Activated T-cell treated with anti-CD3 and anti-CD28 coated beads for 48 hours (primary cell): ENCODE measurements around the gene SGK1.

Experiments
- DNase-seq: peaks from one replicate; pipeline ENCODE4 v3.0.0-alpha.2; 2020; ENCODE audit warnings: low read depth

The SGK1 gene

GRCh38 chr6:134317471-134318131 lies at the start of gene SGK1:
TSS of gene SGK1 (minus strand) at chr6:134318112. CDS start at chr6:134317460, 652 bp downstream.
- no peak for DNase-seq

DNA sequence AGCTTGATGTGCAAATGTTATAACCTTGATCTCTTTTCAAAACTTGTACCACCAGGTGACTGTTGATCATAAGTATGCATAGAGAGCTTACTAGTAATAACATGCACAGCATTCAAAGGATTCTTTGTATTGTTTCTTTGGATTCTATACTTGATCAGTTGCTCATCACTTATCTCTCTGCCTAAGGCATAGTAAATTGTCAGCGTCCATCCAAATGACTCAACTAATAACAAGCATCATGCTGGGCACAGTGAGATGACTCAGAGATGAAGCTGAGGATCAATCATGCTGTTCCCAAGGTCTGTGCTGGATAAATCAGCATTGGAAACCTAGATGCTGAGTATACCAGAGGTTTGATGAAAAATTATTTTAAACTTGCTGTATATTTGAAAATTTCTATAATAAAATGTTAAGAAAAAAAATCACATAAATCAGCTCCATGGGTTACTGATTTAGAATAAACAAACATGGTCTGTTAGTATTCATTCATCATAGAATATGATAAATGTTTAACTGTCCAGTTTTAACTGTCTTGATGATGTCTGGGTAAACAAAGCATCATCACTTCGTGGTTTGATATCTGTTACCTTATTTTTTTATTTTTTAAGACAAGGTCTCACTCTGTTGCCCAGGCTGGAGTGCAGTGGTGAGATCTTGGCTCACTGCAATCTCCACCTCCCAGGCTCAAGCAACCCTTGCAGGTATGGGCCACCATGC lies 45.6 kb upstream of the SGK1 start:
- no peak for DNase-seq

- DNase-seq = no peak
Observed at GRCh38 chr6:134361011-134361410, 43.1 kb upstream of the SGK1 start.

DNA sequence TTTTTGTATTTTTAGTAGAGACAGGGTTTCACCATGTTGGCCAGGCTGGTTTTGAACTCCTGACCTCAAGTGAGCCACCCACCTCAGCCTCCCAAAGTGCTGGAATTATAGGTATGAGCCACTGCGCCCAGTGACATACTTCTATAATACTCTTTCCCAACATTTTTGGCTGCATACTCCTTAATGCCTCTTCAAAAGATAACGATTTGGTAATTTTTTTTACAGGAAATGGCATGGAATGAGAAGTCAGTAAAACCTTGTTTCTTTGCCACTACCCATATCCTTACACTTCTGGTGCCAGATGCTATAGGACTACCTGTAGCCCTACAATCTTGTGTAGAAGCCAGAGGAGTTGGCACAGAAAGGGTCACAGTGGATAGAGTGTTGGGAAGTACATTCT lies 41.4 kb upstream of the SGK1 start:
- DNase-seq = no peak

DNA sequence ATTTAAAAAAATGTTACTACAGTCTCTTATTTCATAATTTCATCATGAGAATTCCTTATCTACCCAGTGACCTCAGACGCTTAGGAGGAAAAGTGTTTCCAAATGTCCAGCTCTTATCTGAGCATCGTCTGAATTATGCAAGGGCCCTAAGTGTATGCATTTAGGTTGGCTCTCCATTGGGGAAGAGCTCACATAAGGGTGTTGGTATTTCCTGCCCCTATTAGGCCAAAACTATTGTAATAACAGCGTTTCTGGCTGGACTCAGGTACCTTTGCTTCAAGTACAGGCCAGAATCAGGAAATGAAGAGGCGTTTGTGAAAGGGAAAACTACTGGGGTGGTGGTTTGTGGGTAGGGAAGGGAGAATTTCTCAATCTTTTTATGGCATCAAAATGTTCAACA lies 40.4 kb upstream of the SGK1 start:
- DNase-seq = no peak

GRCh38 chr6:134357022-134357487 lies 39.1 kb upstream of the SGK1 start:
- no peak for DNase-seq

GRCh38 chr6:134356405-134356804 lies 38.5 kb upstream of the SGK1 start:
- DNase-seq = no peak

GRCh38 chr6:134352786-134353480 lies 35.0 kb upstream of the SGK1 start:
- no peak for DNase-seq

GRCh38 chr6:134351615-134352474 lies 33.9 kb upstream of the SGK1 start:
- no peak for DNase-seq

- no peak for DNase-seq
Observed at GRCh38 chr6:134347885-134348805, 30.2 kb upstream of the SGK1 start.

- no peak for DNase-seq
Observed at GRCh38 chr6:134346932-134347545, 29.1 kb upstream of the SGK1 start.

DNA sequence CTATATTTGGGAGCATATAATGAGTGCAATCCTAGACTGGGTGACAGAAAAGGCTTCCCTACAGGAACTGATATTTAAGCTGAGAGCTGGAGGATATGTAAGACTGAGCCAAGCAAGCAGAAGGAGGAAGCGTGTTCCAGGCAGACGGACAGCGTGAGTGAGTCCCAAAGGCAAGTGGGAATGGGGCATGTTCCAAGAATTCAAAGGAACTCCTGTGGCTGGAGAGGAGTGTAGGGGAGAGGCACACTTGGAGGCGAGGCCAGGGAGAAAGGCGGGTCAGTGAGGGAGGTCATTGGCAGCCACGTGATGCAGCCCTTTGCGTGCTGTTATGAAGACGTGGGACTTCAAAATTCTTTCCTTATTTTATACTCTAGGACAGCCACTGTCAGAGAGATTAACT lies 27.9 kb upstream of the SGK1 start:
- no peak for DNase-seq

GRCh38 chr6:134343066-134343465 lies 25.2 kb upstream of the SGK1 start:
- DNase-seq = no peak

DNA sequence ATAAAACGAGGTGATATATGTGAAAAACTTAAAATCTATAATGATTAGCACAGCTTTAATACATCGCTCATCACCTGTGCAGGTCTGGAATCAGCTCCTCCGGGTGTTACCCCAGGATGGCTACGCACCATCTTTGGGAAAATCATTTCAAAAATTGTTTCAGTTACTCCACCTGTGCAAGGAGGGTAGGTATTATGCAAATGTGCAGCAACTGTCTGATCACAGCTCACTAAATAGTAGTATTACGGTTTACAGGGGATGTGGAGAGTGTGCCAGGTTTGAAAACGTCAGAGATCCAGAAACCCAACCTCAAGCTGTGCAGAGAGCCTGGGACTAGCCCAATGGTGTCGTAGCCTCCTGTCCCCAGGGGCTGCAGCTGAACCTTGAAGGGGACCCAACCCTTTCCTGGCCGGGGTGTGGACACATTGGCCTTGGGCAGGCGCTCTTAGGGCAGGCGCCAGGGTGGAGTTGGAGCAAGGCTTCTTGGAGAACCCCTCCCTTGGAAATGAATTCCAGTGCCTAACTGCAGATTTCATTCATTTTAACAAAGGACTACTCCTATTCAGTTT lies 24.2 kb upstream of the SGK1 start:
- DNase-seq = no peak

DNA sequence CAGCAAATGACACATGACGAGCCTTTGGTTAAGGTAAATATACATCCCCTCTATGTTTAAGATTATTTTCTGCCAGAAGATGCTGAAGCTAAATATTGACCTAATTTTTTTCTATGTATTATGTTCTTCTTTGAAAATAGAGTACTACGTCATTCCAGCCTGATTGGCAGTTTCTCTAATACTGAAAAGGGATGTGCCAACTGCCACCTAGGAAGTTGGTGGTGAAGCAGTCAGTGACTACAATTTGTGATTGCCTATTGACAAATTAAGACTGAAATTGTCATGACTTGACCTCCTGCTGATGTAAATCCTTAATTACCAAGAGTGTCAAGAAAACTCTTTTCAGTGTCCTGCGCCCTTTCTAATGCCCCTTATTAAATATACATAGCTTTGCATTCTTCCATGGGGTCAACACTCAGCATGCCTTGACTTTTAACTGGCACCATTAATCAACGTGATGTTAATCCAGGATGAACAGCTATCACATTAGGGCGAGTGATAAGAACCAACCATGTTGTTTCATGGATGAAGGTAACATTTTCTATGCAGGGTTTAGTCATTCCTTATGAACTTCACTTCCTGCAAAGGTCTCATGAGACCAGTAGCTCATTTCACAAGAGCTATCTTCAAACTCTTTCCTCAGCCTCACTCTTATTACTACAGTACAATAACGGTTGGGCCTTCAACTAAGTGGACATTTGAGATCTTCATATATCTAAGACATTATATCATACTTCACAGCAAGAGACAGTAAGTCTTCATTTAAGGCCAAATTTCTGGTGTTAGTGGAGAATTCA lies 22.5 kb upstream of the SGK1 start:
- DNase-seq = no peak

GRCh38 chr6:134339216-134339615 lies 21.3 kb upstream of the SGK1 start:
- no peak for DNase-seq

DNA sequence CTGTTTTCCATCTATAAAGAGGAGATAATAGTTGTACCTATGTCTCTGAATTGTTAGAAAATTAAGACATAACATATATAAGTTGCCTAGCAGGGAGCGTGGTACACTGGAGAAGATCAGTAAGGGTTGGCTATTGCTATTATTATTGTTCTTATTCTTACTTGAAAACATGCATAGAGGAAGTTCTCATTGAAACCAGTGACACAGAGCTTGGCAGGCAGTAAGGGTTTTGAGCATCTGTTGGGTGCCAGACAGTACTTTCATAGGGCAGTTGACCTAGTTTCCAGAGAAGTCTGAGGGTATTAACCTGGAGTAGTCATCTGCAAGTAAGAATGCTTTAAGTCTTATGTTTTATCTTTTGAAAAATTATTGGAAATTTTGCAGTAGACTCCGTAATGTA lies 13.3 kb upstream of the SGK1 start:
- no peak for DNase-seq

DNA sequence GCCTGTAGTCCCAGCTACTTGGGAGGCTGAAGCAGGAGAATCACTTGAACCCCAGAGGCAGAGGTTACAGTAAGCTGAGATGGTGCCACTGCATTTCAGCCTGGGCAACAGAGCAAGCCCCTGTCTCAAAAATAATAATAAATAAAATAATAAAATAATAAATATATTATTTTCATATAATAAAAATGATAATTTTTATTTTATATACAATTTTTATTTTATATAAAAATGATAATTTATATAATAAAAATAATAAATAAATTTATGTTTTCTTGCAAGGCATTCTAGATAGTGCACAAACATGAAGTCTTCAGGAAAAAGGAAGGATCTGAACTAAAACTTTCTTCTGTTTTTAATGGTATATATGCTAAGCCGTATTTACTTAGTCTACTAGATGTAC lies 12.6 kb upstream of the SGK1 start:
- DNase-seq = no peak

GRCh38 chr6:134328792-134329191 lies 10.9 kb upstream of the SGK1 start:
- DNase-seq = no peak
